K562 (cell line): ENCODE data around the gene MRRF. TPM values are rescaled to one million over a fixed set of nuclear protein-coding genes. Genes with fewer than 3 reads are reported as not detected.

ENCODE experiments used
- ATAC-seq: fragments of 200-7000 bp; cut with Tn5 transposase; 3 replicates; pipeline ENCODE4 v1.9.1; 2020; ENCODE audit warnings: moderate library complexity
- BruUV-seq: library from RNA; stranded (reverse); fragments of 400-500 nt; replicated peaks from 2 replicates; lab custom pipeline; 2021; lab: Mats Ljungman, UMichigan
- CTCF ChIA-PET: fragments of 300-600 bp; formaldehyde crosslinking; extraction: SDS; loops from one replicate; lab custom pipeline; 2021; ENCODE audit warnings: low intra/inter-chr PET ratio; lab: Yijun Ruan, JAX
- POLR2A ChIA-PET: fragments of 300-600, 350-650 bp; sonication (Branson Sonifier 250); formaldehyde crosslinking; extraction: SDS; loops from one replicate; lab custom pipeline; 2021; ENCODE audit warnings: antibody characterized with exemption, inconsistent platforms; lab: Yijun Ruan, JAX
- DNase-seq, 4 experiments: peaks; one replicate each; pipeline versions ENCODE4 v3.0.0 to v3.0.0-alpha.2; 2011 to 2018; ENCODE audit warnings: low spot score in 3 of 4, mixed read lengths in 3 of 4; ENCODE audit errors: extremely low read depth in 1 of 4
- FAIRE-seq: peaks from 2 replicates; lab custom pipeline; 2011; peaks lifted over from hg19 to GRCh38; lab: Jason Lieb, UNC
- H2AFZ ChIP-seq: 2 replicates; pipeline ENCODE4 v1.6.0; 2011; ENCODE audit warnings: low read depth, low read length, control low read depth, inconsistent platforms
- H3K27ac ChIP-seq: fragments of 200-600 bp; 3 replicates; pipeline ENCODE4 v1.8.0; 2011; ENCODE audit warnings: low read depth, mild to moderate bottlenecking, control low read depth, inconsistent platforms, low read length, moderate library complexity, mixed read lengths; ENCODE audit errors: extremely low read depth
- H3K27me3 ChIP-seq, 2 experiments: fragments of 300-600 bp in 1 of 2; 2 replicates in 1 of 2; 3 replicates in 1 of 2; pipeline versions ENCODE4 v1.6.0 to v1.8.0; 2011; ENCODE audit warnings: inconsistent platforms in 2 of 2, low read length in 2 of 2, mild to moderate bottlenecking in 1 of 2, mixed read lengths in 1 of 2, moderate library complexity in 1 of 2; ENCODE audit not compliant: control insufficient read depth in 2 of 2, insufficient read depth in 2 of 2
- H3K36me3 ChIP-seq: fragments of 300-600 bp; 3 replicates; pipeline ENCODE4 v1.8.0; 2011; ENCODE audit warnings: mild to moderate bottlenecking, low read length, inconsistent platforms; ENCODE audit not compliant: control insufficient read depth, insufficient read depth
- H3K4me1 ChIP-seq, 2 experiments: fragments of 200-600 bp in 1 of 2; replicated peaks in 1 of 2; 2 replicates in 1 of 2; 3 replicates in 1 of 2; pipeline versions ENCODE4 v1.5.1 to v1.8.0; 2011; ENCODE audit warnings: inconsistent platforms in 2 of 2, low read length in 2 of 2, mild to moderate bottlenecking in 1 of 2, mixed read lengths in 1 of 2, moderate library complexity in 1 of 2; ENCODE audit not compliant: control insufficient read depth in 2 of 2, insufficient read depth in 2 of 2
- H3K4me2 ChIP-seq: 2 replicates; pipeline ENCODE4 v1.6.1; 2011; ENCODE audit warnings: low read length, control low read depth, inconsistent platforms, mixed read lengths; ENCODE audit not compliant: insufficient read depth
- H3K4me3 ChIP-seq: fragments of 200-600 bp; sonication (generic), shearing (Covaris generic); 2 replicates; pipeline ENCODE4 v1.5.1; 2016; ENCODE audit warnings: control low read depth, inconsistent platforms
- H3K79me2 ChIP-seq: fragments of 200-600 bp; 3 replicates; pipeline ENCODE4 v1.8.0; 2011; ENCODE audit warnings: low read length, inconsistent platforms; ENCODE audit not compliant: control insufficient read depth, insufficient read depth
- H3K9ac ChIP-seq, 2 experiments: 2 replicates each; pipeline versions ENCODE4 v1.6.0 to v1.6.1; 2011; ENCODE audit warnings: low read depth in 2 of 2, low read length in 2 of 2, control low read depth in 1 of 2, inconsistent platforms in 1 of 2, mild to moderate bottlenecking in 1 of 2, mixed read lengths in 1 of 2; ENCODE audit not compliant: insufficient read depth in 1 of 2
- H3K9me1 ChIP-seq: one replicate; pipeline ENCODE4 v1.6.0; 2011; ENCODE audit warnings: inconsistent platforms, mild to moderate bottlenecking, low read length, moderate library complexity; ENCODE audit not compliant: control insufficient read depth, insufficient read depth
- H3K9me3 ChIP-seq: replicated peaks from 2 replicates; pipeline ENCODE4 v1.5.1; 2011; ENCODE audit warnings: low read depth, low read length, inconsistent platforms; ENCODE audit not compliant: control insufficient read depth, insufficient read depth
- H4K20me1 ChIP-seq: replicated peaks from 2 replicates; pipeline ENCODE4 v1.6.1; 2011; ENCODE audit warnings: low read length, inconsistent platforms, mixed read lengths; ENCODE audit not compliant: control insufficient read depth, insufficient read depth
- RBM17 ChIP-seq: fragments of 200-400 bp; formaldehyde crosslinking; IDR thresholded peaks from 2 replicates; pipeline ENCODE4 v1.6.1; 2017; ENCODE audit warnings: low read depth, mild to moderate bottlenecking, low read length, borderline replicate concordance
- ZNF121 ChIP-seq: sonication (generic); formaldehyde crosslinking; conservative IDR thresholded peaks from 2 replicates; pipeline ENCODE4 v1.8.0; 2022; ENCODE audit warnings: missing genetic modification reagents
- WGBS: fragments of 100-300 bp; shearing (Covaris generic); methylation state at CpG from one replicate; pipeline ENCODE4 v1.1.6; 2016; ENCODE audit warnings: low coverage, mixed read lengths; ENCODE audit not compliant: insufficient coverage; ENCODE audit errors: missing lambda C conversion rate; 5-methylcytosine and 5-hydroxymethylcytosine counted together
- in situ Hi-C: fragments of 300-500 bp; cut with MboI; formaldehyde crosslinking; loops from 4 replicates; pipeline ENCODE4 v1.15.0; 2018; ENCODE audit warnings: inconsistent platforms, mixed read lengths
- intact Hi-C: fragments of 100-400 bp; cut with micrococcal nuclease; formaldehyde crosslinking; loops from 2 replicates; pipeline ENCODE4 v1.14.2; 2022
- polyA plus RNA-seq, 8 experiments: library from polyadenylated mRNA; depleted of rRNA in 4 of 8; stranded (reverse) in 5 of 8; unstranded in 3 of 8; fragments of >200 nt; fragmentation: Nextera tagmentation in 2 of 8; fragmentation: Illumina TruSeq in 1 of 8; extraction: Ambion mirVana in 2 of 8; extraction: Trizol in 1 of 8; gene quantifications; 2 replicates each; pipeline versions ENCODE4 v1.2.1 to v1.2.3, GENCODE V29; 2011 to 2014; ENCODE audit warnings: inconsistent platforms in 1 of 8, missing spikeins in 1 of 8
- total RNA-seq, 7 experiments: library from RNA; depleted of rRNA in 6 of 7; stranded (reverse); fragments of >200 nt in 6 of 7; fragmentation: Illumina TruSeq in 2 of 7; extraction: Trizol in 2 of 7; gene quantifications; 2 replicates each; pipeline versions ENCODE4 v1.2.1 to v1.2.3, GENCODE V29; 2011 to 2021; ENCODE audit warnings: low replicate concordance in 1 of 7
- TF ChIP-seq, protein P1 (sequence below): fragments of 250-450 bp; sonication (Bioruptor Pico); IDR thresholded peaks from 2 replicates; pipeline ENCODE4 v1.5.0; 2020; ENCODE audit warnings: mild to moderate bottlenecking, borderline replicate concordance

MRRF gene
- total and polyA plus RNA-seq, 9 of the 15 experiments (the other 6 are each of a cell fraction or from before 2014, with no cell fraction given): 55.0 to 105 (median 81.2) TPM

DNA sequence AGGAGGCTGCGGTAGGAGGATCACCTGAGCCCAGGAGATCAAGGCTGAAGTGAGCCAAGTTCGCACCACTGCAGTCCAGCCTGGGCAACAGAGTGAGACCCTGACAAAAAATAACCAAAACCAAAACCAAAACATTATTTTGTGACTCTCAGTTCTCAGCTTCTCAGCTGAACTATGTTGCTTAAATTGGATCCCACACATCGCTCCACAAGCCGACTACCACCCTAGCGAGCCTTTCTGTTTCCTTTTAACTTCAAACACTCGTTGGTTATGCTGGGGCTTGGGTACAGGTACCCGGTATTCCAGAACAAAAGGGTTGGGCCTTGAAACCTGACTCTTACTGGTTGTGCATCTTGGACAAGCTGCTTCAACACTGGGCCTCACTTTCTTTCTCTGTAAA is 102.4 kb downstream of the MRRF start:
- 34% methylated on average over 7 of the region's 7 CpGs for WGBS
- H3K9me3 ChIP-seq: 0 out of 2 replicates have a peak, but pooled peaks cover 2% of the 10 kb centered on the region
- no peak for DNase-seq
- H3K27me3 ChIP-seq: peaks cover 2 to 10% of the 10 kb centered on the region in 2 experiments; a peak in 2 of 5 replicates
- ChIA-PET CTCF (no interaction called here), POLR2A (interaction anchor here (0.7 kb wide), 1 partner anchor 18 kb away, joined by 3 read pairs; no protein-coding TSS in a partner anchor)
- H4K20me1 ChIP-seq: no peaks in the 10 kb centered on the region
- BruUV-seq: no TSS peak
- intact Hi-C loops: no loop called here
- H3K9me1 ChIP-seq: no peaks in the 10 kb centered on the region
- no peak overlapping the region for H3K4me2 ChIP-seq
- no peak for ATAC-seq
- H3K4me1 ChIP-seq: peaks cover 12% of the 10 kb centered on the region in 2 experiments; a peak in 4 of 5 replicates
- H3K79me2 ChIP-seq: no peaks in the 10 kb centered on the region
- no peak for TF ChIP-seq RBM17
- TF ChIP-seq, protein P1, sequence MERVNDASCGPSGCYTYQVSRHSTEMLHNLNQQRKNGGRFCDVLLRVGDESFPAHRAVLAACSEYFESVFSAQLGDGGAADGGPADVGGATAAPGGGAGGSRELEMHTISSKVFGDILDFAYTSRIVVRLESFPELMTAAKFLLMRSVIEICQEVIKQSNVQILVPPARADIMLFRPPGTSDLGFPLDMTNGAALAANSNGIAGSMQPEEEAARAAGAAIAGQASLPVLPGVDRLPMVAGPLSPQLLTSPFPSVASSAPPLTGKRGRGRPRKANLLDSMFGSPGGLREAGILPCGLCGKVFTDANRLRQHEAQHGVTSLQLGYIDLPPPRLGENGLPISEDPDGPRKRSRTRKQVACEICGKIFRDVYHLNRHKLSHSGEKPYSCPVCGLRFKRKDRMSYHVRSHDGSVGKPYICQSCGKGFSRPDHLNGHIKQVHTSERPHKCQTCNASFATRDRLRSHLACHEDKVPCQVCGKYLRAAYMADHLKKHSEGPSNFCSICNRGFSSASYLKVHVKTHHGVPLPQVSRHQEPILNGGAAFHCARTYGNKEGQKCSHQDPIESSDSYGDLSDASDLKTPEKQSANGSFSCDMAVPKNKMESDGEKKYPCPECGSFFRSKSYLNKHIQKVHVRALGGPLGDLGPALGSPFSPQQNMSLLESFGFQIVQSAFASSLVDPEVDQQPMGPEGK (CRISPR knock-in tag): no peak
- 0 out of 2 replicates have a peak, but pooled peaks have one; percentile 9 for TF ChIP-seq ZNF121 (CRISPR knock-in tag)
- TF ChIP-seq, all 486 proteins: peak for 1
- no peak overlapping the region for H3K9ac ChIP-seq
- no peak overlapping the region for H2AFZ ChIP-seq
- no peaks in the 10 kb centered on the region; the same call in 2 of the 3 replicates for H3K36me3 ChIP-seq
- H3K4me3 ChIP-seq: no peak overlapping the region
- no peak overlapping the region for H3K27ac ChIP-seq
- no peak for FAIRE-seq
- in situ Hi-C loops: no loop called here
